IMR-90 (cell line): ENCODE data around the gene OR52K2. TPM values are rescaled to one million over a fixed set of nuclear protein-coding genes. Genes with fewer than 3 reads are reported as not detected.

Source experiments
- ATAC-seq: fragments of 200-7000 bp; cut with Tn5 transposase; 2 replicates; pipeline ENCODE4 v1.9.1; 2020; ENCODE audit warnings: low read depth, mild to moderate bottlenecking, moderate library complexity
- BruUV-seq: library from RNA; stranded (reverse); fragments of 400-500 nt; replicated peaks from 2 replicates; lab custom pipeline; 2021; lab: Mats Ljungman, UMichigan
- CTCF ChIA-PET: fragments of 300-600 bp; formaldehyde crosslinking; extraction: SDS; loops from one replicate; lab custom pipeline; 2021; ENCODE audit warnings: antibody characterized with exemption; lab: Yijun Ruan, JAX
- POLR2A ChIA-PET: fragments of 300-600 bp; sonication (Branson Sonifier 250); formaldehyde crosslinking; loops from one replicate; lab custom pipeline; 2022; ENCODE audit warnings: antibody characterized with exemption; ENCODE audit not compliant: unreplicated experiment; lab: Charles Lee
- DNase-seq: peaks from one replicate; pipeline ENCODE4 v3.0.0; 2013
- H2AFZ ChIP-seq: replicated peaks from 2 replicates; pipeline ENCODE3; 2013; ENCODE audit warnings: low read length, mild to moderate bottlenecking; ENCODE audit not compliant: poor library complexity
- H2AK5ac ChIP-seq: 2 replicates; pipeline ENCODE4 v1.6.1; 2013; ENCODE audit warnings: low read depth, low read length, inconsistent platforms
- H2AK9ac ChIP-seq: replicated peaks from 2 replicates; pipeline ENCODE3; 2013; ENCODE audit warnings: mild to moderate bottlenecking, low read depth, low read length, moderate library complexity; ENCODE audit not compliant: poor library complexity
- H2BK120ac ChIP-seq: 2 replicates; pipeline ENCODE4 v1.6.1; 2013; ENCODE audit warnings: low read depth, low read length, inconsistent platforms
- H2BK15ac ChIP-seq: 3 replicates; pipeline ENCODE4 v1.6.1; 2013; ENCODE audit warnings: low read depth, low read length, inconsistent platforms
- H2BK20ac ChIP-seq: 2 replicates; pipeline ENCODE4 v1.6.1; 2013; ENCODE audit warnings: low read depth, mild to moderate bottlenecking, inconsistent platforms, low read length, moderate library complexity
- H2BK5ac ChIP-seq: 2 replicates; pipeline ENCODE4 v1.6.1; 2013; ENCODE audit warnings: mild to moderate bottlenecking, low read depth, low read length, inconsistent platforms; ENCODE audit not compliant: poor library complexity, severe bottlenecking
- H3K14ac ChIP-seq: replicated peaks from 2 replicates; pipeline ENCODE4 v1.6.1; 2013; ENCODE audit warnings: low read depth, low read length, inconsistent platforms
- H3K18ac ChIP-seq: 2 replicates; pipeline ENCODE4 v1.6.1; 2013; ENCODE audit warnings: low read depth, low read length, control low read depth
- H3K23ac ChIP-seq: 2 replicates; pipeline ENCODE4 v1.6.1; 2013; ENCODE audit warnings: low read depth, low read length, inconsistent platforms
- H3K27ac ChIP-seq: 2 replicates; pipeline ENCODE4 v1.5.1; 2013; ENCODE audit warnings: mild to moderate bottlenecking, control low read depth, low read length; ENCODE audit not compliant: insufficient read depth
- H3K27me3 ChIP-seq: 2 replicates; pipeline ENCODE4 v1.6.1; 2013; ENCODE audit warnings: low read length; ENCODE audit not compliant: control insufficient read depth, insufficient read depth
- H3K36me3 ChIP-seq: 2 replicates; pipeline ENCODE4 v1.6.1; 2013; ENCODE audit warnings: low read length, mixed read lengths; ENCODE audit not compliant: control insufficient read depth, insufficient read depth
- H3K4ac ChIP-seq: 2 replicates; pipeline ENCODE4 v1.6.1; 2013; ENCODE audit warnings: low read depth, low read length, inconsistent platforms
- H3K4me1 ChIP-seq: 2 replicates; pipeline ENCODE4 v1.6.1; 2013; ENCODE audit warnings: low read length, mixed read lengths; ENCODE audit not compliant: control insufficient read depth, insufficient read depth
- H3K4me2 ChIP-seq: 2 replicates; pipeline ENCODE4 v1.6.1; 2013; ENCODE audit warnings: low read depth, mild to moderate bottlenecking, control low read depth, low read length, moderate library complexity
- H3K4me3 ChIP-seq: 2 replicates; pipeline ENCODE4 v1.5.1; 2013; ENCODE audit warnings: low read depth, mild to moderate bottlenecking, control low read depth, low read length, moderate library complexity; ENCODE audit not compliant: insufficient read depth
- H3K56ac ChIP-seq: 2 replicates; pipeline ENCODE4 v1.6.1; 2013; ENCODE audit warnings: low read length, inconsistent platforms; ENCODE audit not compliant: insufficient read depth; ENCODE audit errors: extremely low read depth
- H3K79me1 ChIP-seq, 2 experiments: 2 replicates each; pipeline ENCODE4 v1.6.1; 2013; ENCODE audit warnings: low read length in 2 of 2, inconsistent platforms in 1 of 2, low read depth in 1 of 2
- H3K9ac ChIP-seq: 2 replicates; pipeline ENCODE4 v1.6.1; 2013; ENCODE audit warnings: low read depth, low read length, control low read depth
- H3K9me1 ChIP-seq: 2 replicates; pipeline ENCODE4 v1.6.1; 2013; ENCODE audit warnings: low read length, inconsistent platforms; ENCODE audit not compliant: insufficient read depth
- H3K9me3 ChIP-seq: 2 replicates; pipeline ENCODE4 v1.6.1; 2013; ENCODE audit warnings: low read length; ENCODE audit not compliant: control insufficient read depth, insufficient read depth
- H4K20me1 ChIP-seq: 2 replicates; pipeline ENCODE4 v1.6.1; 2013; ENCODE audit warnings: low read length, inconsistent platforms; ENCODE audit not compliant: insufficient read depth
- H4K5ac ChIP-seq: 2 replicates; pipeline ENCODE4 v1.6.1; 2013; ENCODE audit warnings: mild to moderate bottlenecking, low read depth, low read length, control low read depth
- H4K8ac ChIP-seq, 2 experiments: 2 replicates each; pipeline ENCODE4 v1.6.1; 2013; ENCODE audit warnings: low read depth in 2 of 2, low read length in 2 of 2, control low read depth in 1 of 2, inconsistent platforms in 1 of 2
- H4K91ac ChIP-seq: 2 replicates; pipeline ENCODE4 v1.6.1; 2013; ENCODE audit warnings: low read depth, low read length, inconsistent platforms; ENCODE audit not compliant: insufficient read depth
- FOS ChIP-seq: fragments of 150-350 bp; IDR thresholded peaks from 2 replicates; pipeline ENCODE4 v1.6.1; 2016; ENCODE audit warnings: low read depth, low read length
- NFE2L2 ChIP-seq: fragments of 150-350 bp; IDR thresholded peaks from 2 replicates; pipeline ENCODE4 v1.6.1; 2016; ENCODE audit warnings: low read depth, mild to moderate bottlenecking, low read length
- RCOR1 ChIP-seq: IDR thresholded peaks from 2 replicates; pipeline ENCODE4 v1.6.1; 2012; ENCODE audit warnings: mild to moderate bottlenecking, low read length, improper control_type of control experiment; ENCODE audit not compliant: insufficient replicate concordance
- USF2 ChIP-seq: fragments of 150-350 bp; IDR thresholded peaks from 2 replicates; pipeline ENCODE4 v1.6.1; 2017; ENCODE audit warnings: mild to moderate bottlenecking, antibody characterized with exemption, low read length, low read depth
- WGBS, 2 experiments: methylation state at CpG; one replicate each; pipeline versions ENCODE4 v1.1.5 to v1.1.7; 2013; ENCODE audit warnings: missing lambda C conversion rate in 2 of 2; ENCODE audit not compliant: insufficient read length in 1 of 2; ENCODE audit errors: extremely low coverage in 2 of 2; 5-methylcytosine and 5-hydroxymethylcytosine counted together
- dilution Hi-C: fragments of 300-500 bp; cut with HindIII; formaldehyde crosslinking; loops from one replicate; pipeline ENCODE4 v1.14.3; 2018; ENCODE audit warnings: low sequenced_read_pairs; ENCODE audit not compliant: unreplicated experiment
- in situ Hi-C: fragments of 300-500 bp; cut with MboI; formaldehyde crosslinking; loops from 3 replicates; pipeline ENCODE4 v1.14.3; 2019; ENCODE audit warnings: low sequenced_read_pairs, inconsistent platforms, mixed read lengths
- intact Hi-C: fragments of 100-400 bp; cut with micrococcal nuclease; formaldehyde crosslinking; loops from 2 replicates; pipeline ENCODE4 v1.10.0; 2022
- polyA plus RNA-seq, 3 experiments: library from polyadenylated mRNA; depleted of rRNA; stranded (reverse); fragments of >200 nt; gene quantifications; 2 replicates each; pipeline ENCODE4 v1.2.3, GENCODE V29; 2012; ENCODE audit warnings: low replicate concordance in 1 of 3
- total RNA-seq: library from RNA; depleted of rRNA; stranded (reverse); fragments of >200 nt; gene quantifications from 2 replicates; pipeline ENCODE4 v1.2.3, GENCODE V29; 2012

OR52K2 gene
- total and polyA plus RNA-seq, 2 of the 4 experiments (the other 2 are of a cell fraction): not detected

- in situ Hi-C loops (no loop called here), intact Hi-C loops (no loop called here), dilution Hi-C loops (no loop called here)
- H2BK20ac ChIP-seq: no peak overlapping the region
- ChIA-PET POLR2A (no interaction called here), CTCF (interaction anchor here (1.1 kb wide), 1 partner anchor 29 kb away, joined by 4 read pairs; no protein-coding TSS in a partner anchor)
- no peak overlapping the region for H3K4me3 ChIP-seq
- no peak overlapping the region for H2AK9ac ChIP-seq
- no peak overlapping the region for H3K9ac ChIP-seq
- no peak overlapping the region for H3K4me2 ChIP-seq
- H3K23ac ChIP-seq: no peak overlapping the region
- H2AK5ac ChIP-seq: no peak overlapping the region
- H4K8ac ChIP-seq: no peak overlapping the region; a peak in 1 of 4 replicates
- H3K14ac ChIP-seq: no peak overlapping the region
- H3K79me1 ChIP-seq: no peaks in the 10 kb centered on the region
- peaks cover 4% of the 10 kb centered on the region; the same call in 1 of the 2 replicates for H3K9me3 ChIP-seq
- ATAC-seq (no peak), DNase-seq (peak; percentile 7)
- no peak overlapping the region for H3K56ac ChIP-seq
- 25% methylated on average over 1 of the region's 5 CpGs; no CpG with 5 or more reads in 1 of the 2 experiments for WGBS, 2 experiments
- no peak overlapping the region for H2AFZ ChIP-seq
- H2BK15ac ChIP-seq: no peak overlapping the region
- no TSS peak for BruUV-seq
- H3K4ac ChIP-seq: no peak overlapping the region
- no peaks in the 10 kb centered on the region for H3K27me3 ChIP-seq
- no peak overlapping the region; the same call in 1 of the 2 replicates for H3K18ac ChIP-seq
- no peak overlapping the region for H3K27ac ChIP-seq
- no peaks in the 10 kb centered on the region for H4K20me1 ChIP-seq
- H3K36me3 ChIP-seq: no peaks in the 10 kb centered on the region
- no peaks in the 10 kb centered on the region for H3K9me1 ChIP-seq
- no peak overlapping the region for H4K5ac ChIP-seq
- peak overlapping the region; percentile 2; the same call in 1 of the 2 replicates for H2BK120ac ChIP-seq
- H2BK5ac ChIP-seq: peak overlapping the region; percentile 38
- H4K91ac ChIP-seq: no peak overlapping the region
- H3K4me1 ChIP-seq: no peaks in the 10 kb centered on the region
- no peak for TF ChIP-seq RCOR1
- TF ChIP-seq NFE2L2: no peak
- no peak for TF ChIP-seq USF2
- no peak for TF ChIP-seq FOS
Observed at GRCh38 chr11:4464216-4465159, 15.4 kb downstream of the OR52K2 start.
